Ramos (cell line): Measurements from ENCODE around the gene NKAIN4.

Experiments used
- in situ Hi-C: fragments of 300-500 bp; cut with MboI; formaldehyde crosslinking; loops from one replicate; pipeline ENCODE4 v1.14.3; 2022; ENCODE audit warnings: low sequenced_read_pairs; ENCODE audit not compliant: unreplicated experiment

NKAIN4 gene

GRCh38 chr20:63254232-63254605 lies at the start of gene NKAIN4:
TSS of gene NKAIN4 (minus strand) at chr20:63254463. CDS start at chr20:63254450, 13 bp downstream.
- in situ Hi-C loops: no loop called here

GRCh38 chr20:63303095-63303666 lies 48.9 kb upstream of the NKAIN4 start:
- in situ Hi-C loops: no loop called here

GRCh38 chr20:63301671-63302070 lies 47.4 kb upstream of the NKAIN4 start:
- in situ Hi-C loops: no loop called here

- in situ Hi-C loops: no loop called here
Measured at GRCh38 chr20:63298731-63299312, 44.6 kb upstream of the NKAIN4 start.

GRCh38 chr20:63297796-63298572 lies 43.7 kb upstream of the NKAIN4 start:
- in situ Hi-C loops: no loop called here

GRCh38 chr20:63297371-63297781 lies 43.1 kb upstream of the NKAIN4 start:
- in situ Hi-C loops: no loop called here

GRCh38 chr20:63296531-63297299 lies 42.5 kb upstream of the NKAIN4 start:
- in situ Hi-C loops: no loop called here

- in situ Hi-C loops: no loop called here
Measured at GRCh38 chr20:63295846-63296245, 41.6 kb upstream of the NKAIN4 start.

- in situ Hi-C loops: no loop called here
Measured at GRCh38 chr20:63295422-63295821, 41.2 kb upstream of the NKAIN4 start.

- in situ Hi-C loops: no loop called here
Measured at GRCh38 chr20:63295018-63295417, 40.8 kb upstream of the NKAIN4 start.

GRCh38 chr20:63294536-63294900 lies 40.3 kb upstream of the NKAIN4 start:
- in situ Hi-C loops: no loop called here

GRCh38 chr20:63293871-63294535 lies 39.7 kb upstream of the NKAIN4 start:
- in situ Hi-C loops: no loop called here

GRCh38 chr20:63293456-63293855 lies 39.2 kb upstream of the NKAIN4 start:
- in situ Hi-C loops: no loop called here

- in situ Hi-C loops: no loop called here
Measured at GRCh38 chr20:63292904-63293303, 38.6 kb upstream of the NKAIN4 start, which contains the start of gene COL20A1. TSS of gene COL20A1 (plus strand) at chr20:63293186. CDS start at chr20:63295108, 1,922 bp downstream.

GRCh38 chr20:63292292-63292701 lies 38.0 kb upstream of the NKAIN4 start:
- in situ Hi-C loops: no loop called here

- in situ Hi-C loops: no loop called here
Measured at GRCh38 chr20:63291811-63292210, 37.5 kb upstream of the NKAIN4 start.

GRCh38 chr20:63290677-63291472 lies 36.6 kb upstream of the NKAIN4 start:
- in situ Hi-C loops: no loop called here

GRCh38 chr20:63290136-63290676 lies 35.9 kb upstream of the NKAIN4 start:
- in situ Hi-C loops: no loop called here
